IPS-18a (cell line): ENCODE data around the gene VASH2.
"Not testable (repeated sequence)": the region's sequence is repeated elsewhere in the genome, so short reads cannot be mapped to it uniquely, and the experiment has no call there.

Experiments used
- H3K27ac ChIP-seq: one replicate; pipeline ENCODE4 v1.5.1; 2013; ENCODE audit warnings: low read length
- H3K27me3 ChIP-seq: one replicate; pipeline ENCODE4 v1.6.1; 2013; ENCODE audit warnings: mild to moderate bottlenecking, low read length; ENCODE audit not compliant: control insufficient read depth, insufficient read depth
- H3K36me3 ChIP-seq: one replicate; pipeline ENCODE4 v1.6.1; 2013; ENCODE audit warnings: low read depth, low read length; ENCODE audit not compliant: control insufficient read depth
- H3K4me1 ChIP-seq: one replicate; pipeline ENCODE4 v1.6.1; 2013; ENCODE audit warnings: low read depth, low read length; ENCODE audit not compliant: control insufficient read depth
- H3K4me3 ChIP-seq: one replicate; pipeline ENCODE4 v1.5.1; 2013; ENCODE audit warnings: low read length
- H3K9ac ChIP-seq: one replicate; pipeline ENCODE4 v1.6.1; 2013; ENCODE audit warnings: mild to moderate bottlenecking, low read length, moderate library complexity
- H3K9me3 ChIP-seq: one replicate; pipeline ENCODE4 v1.6.1; 2013; ENCODE audit warnings: low read depth, low read length; ENCODE audit not compliant: control insufficient read depth

The VASH2 gene

DNA sequence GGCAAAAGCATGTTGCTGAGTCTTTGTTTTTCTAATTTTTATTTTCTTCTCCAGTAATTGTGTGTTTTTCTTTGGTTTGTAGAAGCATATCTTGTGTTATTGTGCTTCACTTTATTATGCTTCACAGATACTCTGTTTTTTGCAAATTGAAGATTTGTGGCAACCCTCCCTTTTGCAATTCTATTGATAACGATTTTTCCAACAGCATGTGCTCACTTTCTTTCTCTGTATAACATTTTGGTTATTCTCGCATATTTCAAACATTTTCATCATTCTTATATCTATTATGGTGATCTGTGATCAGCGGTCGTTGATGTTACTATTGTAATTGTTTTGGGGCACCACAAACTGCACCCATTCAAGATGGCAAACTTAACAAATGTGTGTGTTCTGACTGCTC, 69.1 kb downstream of the VASH2 start:
- Histone ChIP-seq H3K27ac (no peak overlapping the region), H3K9me3 (no peaks in the 10 kb centered on the region), H3K4me3 (no peak overlapping the region), H3K27me3 (no peaks in the 10 kb centered on the region), H3K9ac (no peak overlapping the region), H3K4me1 (peaks cover 2% of the 10 kb centered on the region), H3K36me3 (no peaks in the 10 kb centered on the region)

- Histone ChIP-seq H3K4me1 (no peaks in the 10 kb centered on the region), H3K9me3 (no peaks in the 10 kb centered on the region), H3K27ac (no peak overlapping the region), H3K9ac (no peak overlapping the region), H3K36me3 (no peaks in the 10 kb centered on the region), H3K4me3 (no peak overlapping the region), H3K27me3 (no peaks in the 10 kb centered on the region)
Measured at GRCh38 chr1:213020016-213020415, 69.7 kb downstream of the VASH2 start.

DNA sequence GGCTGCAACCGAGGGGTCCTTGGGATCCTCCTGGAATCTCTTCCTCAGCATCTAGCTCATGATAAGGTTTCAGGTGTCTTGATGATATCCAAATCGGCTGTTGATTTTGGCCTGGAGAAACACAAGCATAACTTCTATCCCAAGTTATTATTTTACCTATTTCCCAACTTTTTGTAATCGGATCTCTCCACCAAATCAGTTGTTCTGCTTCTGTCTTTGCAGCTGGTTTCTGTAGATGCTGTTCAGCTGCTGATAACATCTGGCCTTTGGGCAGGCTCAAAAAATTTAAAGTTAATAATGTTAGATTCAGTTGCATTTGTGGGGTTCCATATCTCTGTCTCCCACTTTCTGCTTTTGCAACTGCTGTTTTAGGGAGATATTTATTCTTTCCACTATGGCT, 76.7 kb downstream of the VASH2 start:
- not testable (repeated sequence) for H3K9ac ChIP-seq, H3K4me3 ChIP-seq, H3K36me3 ChIP-seq, H3K9me3 ChIP-seq, H3K4me1 ChIP-seq, H3K27ac ChIP-seq, H3K27me3 ChIP-seq

DNA sequence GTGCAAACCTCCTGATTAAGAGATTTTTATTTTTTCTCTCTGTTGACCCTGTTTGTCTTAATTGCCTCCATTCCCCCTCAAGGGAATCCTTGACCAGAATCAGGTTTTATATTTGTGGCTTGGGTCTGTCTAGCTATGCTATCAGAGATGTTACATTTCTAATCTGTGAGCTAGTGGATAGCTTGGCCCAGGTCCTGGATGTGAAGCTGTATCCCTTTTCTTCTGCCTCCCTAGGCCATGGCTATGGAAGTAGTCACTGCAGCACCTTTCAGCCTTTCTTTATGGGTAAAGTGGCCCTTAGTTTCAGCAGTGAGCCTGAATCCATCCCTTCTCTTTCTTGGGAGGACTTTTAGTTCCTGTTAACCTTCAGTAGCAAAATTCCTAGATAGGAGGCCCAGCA, 82.3 kb downstream of the VASH2 start:
- Histone ChIP-seq H3K36me3 (no peaks in the 10 kb centered on the region), H3K9me3 (no peaks in the 10 kb centered on the region), H3K4me1 (no peaks in the 10 kb centered on the region)

GRCh38 chr1:213034713-213035112, 84.4 kb downstream of the VASH2 start:
- H3K4me3 ChIP-seq = no peak overlapping the region
- no peaks in the 10 kb centered on the region for H3K36me3 ChIP-seq
- no peak overlapping the region for H3K27ac ChIP-seq
- H3K4me1 ChIP-seq = no peaks in the 10 kb centered on the region
- H3K9me3 ChIP-seq = no peaks in the 10 kb centered on the region
- H3K9ac ChIP-seq = no peak overlapping the region
- no peaks in the 10 kb centered on the region for H3K27me3 ChIP-seq

More for the DNA sequence above, 82.3 kb downstream of the VASH2 start:
- H3K4me3 ChIP-seq = no peak overlapping the region
- H3K9ac ChIP-seq = no peak overlapping the region
- H3K27ac ChIP-seq = no peak overlapping the region
- H3K27me3 ChIP-seq = no peaks in the 10 kb centered on the region

GRCh38 chr1:213035573-213035972, 85.2 kb downstream of the VASH2 start:
- no peak overlapping the region for H3K27ac ChIP-seq
- H3K36me3 ChIP-seq = no peaks in the 10 kb centered on the region
- no peak overlapping the region for H3K4me3 ChIP-seq
- no peaks in the 10 kb centered on the region for H3K4me1 ChIP-seq
- H3K9ac ChIP-seq = no peak overlapping the region
- no peaks in the 10 kb centered on the region for H3K9me3 ChIP-seq
- H3K27me3 ChIP-seq = no peaks in the 10 kb centered on the region
